ENCODE results near the gene SKAP1.
A peak's percentile ranks its signal among the peaks of the same experiment; 100 is the strongest.

SKAP1 gene

GRCh38 chr17:48441862-48442261 lies 11.8 kb upstream of the SKAP1 start:
- Histone ChIP-seq H3K4me3 (no peak overlapping the region), H3K9me3 (ENCODE audit: low read depth, low read length) (no peaks in the 10 kb centered on the region), H3K36me3 (ENCODE audit: insufficient read depth, low read length) (no peaks in the 10 kb centered on the region), H3K9ac (ENCODE audit: insufficient read length) (no peak overlapping the region), H3K27ac (no peak overlapping the region)
- DNase-seq (ENCODE audit: low read depth, low spot score): no peak
- no peak for TF ChIP-seq EZH2 (IDR thresholded peaks at IDR 0.05)

GRCh38 chr17:48441231-48441711 lies 11.3 kb upstream of the SKAP1 start:
- no peaks in the 10 kb centered on the region for H3K9me3 ChIP-seq (ENCODE audit: low read depth, low read length)
- H3K4me3 ChIP-seq: peak overlapping the region; percentile 0; the same call in 1 of the 2 replicates
- TF ChIP-seq POLR2AphosphoS5 (IDR thresholded peaks at IDR 0.05; ENCODE audit: borderline replicate concordance, low read depth, low read length) (no peak), FOXP2 (optimal IDR thresholded peaks at IDR 0.05; ENCODE audit: control extremely low read depth, extremely low read length, insufficient read depth) (no peak), EZH2 (IDR thresholded peaks at IDR 0.05) (no peak)
- H3K27ac ChIP-seq: no peak overlapping the region
- peak; percentile 61 for DNase-seq (ENCODE audit: low read depth, low spot score)
- H3K36me3 ChIP-seq (ENCODE audit: insufficient read depth, low read length): no peaks in the 10 kb centered on the region
- no peak overlapping the region for H3K9ac ChIP-seq (ENCODE audit: insufficient read length)

- no peak overlapping the region for H3K27ac ChIP-seq
- H3K9me3 ChIP-seq (ENCODE audit: low read depth, low read length): no peaks in the 10 kb centered on the region
- peak overlapping the region; percentile 0; the same call in 1 of the 2 replicates for H3K4me3 ChIP-seq
- DNase-seq (ENCODE audit: low read depth, low spot score): no peak
- no peak overlapping the region for H3K9ac ChIP-seq (ENCODE audit: insufficient read length)
- TF ChIP-seq EZH2 (IDR thresholded peaks at IDR 0.05) (no peak), POLR2AphosphoS5 (IDR thresholded peaks at IDR 0.05; ENCODE audit: borderline replicate concordance, low read depth, low read length) (no peak), FOXP2 (optimal IDR thresholded peaks at IDR 0.05; ENCODE audit: control extremely low read depth, extremely low read length, insufficient read depth) (no peak)
- no peaks in the 10 kb centered on the region for H3K36me3 ChIP-seq (ENCODE audit: insufficient read depth, low read length)
These were observed 10.7 kb upstream of the SKAP1 start for GRCh38 chr17:48440669-48441068.

- no peak for DNase-seq (ENCODE audit: low read depth, low spot score)
- Histone ChIP-seq H3K36me3 (ENCODE audit: insufficient read depth, low read length) (no peaks in the 10 kb centered on the region), H3K9me3 (ENCODE audit: low read depth, low read length) (no peaks in the 10 kb centered on the region), H3K4me3 (no peak overlapping the region), H3K9ac (ENCODE audit: insufficient read length) (no peak overlapping the region), H3K27ac (no peak overlapping the region)
- no peak for TF ChIP-seq POLR2AphosphoS5 (IDR thresholded peaks at IDR 0.05; ENCODE audit: borderline replicate concordance, low read depth, low read length)
These were observed 10.0 kb upstream of the SKAP1 start for GRCh38 chr17:48439875-48440505.

GRCh38 chr17:48439110-48439850 lies 9.3 kb upstream of the SKAP1 start:
- no peak for DNase-seq (ENCODE audit: low read depth, low spot score)
- H3K9ac ChIP-seq (ENCODE audit: insufficient read length): no peak overlapping the region
- H3K9me3 ChIP-seq (ENCODE audit: low read depth, low read length): no peaks in the 10 kb centered on the region
- no peak for TF ChIP-seq POLR2AphosphoS5 (IDR thresholded peaks at IDR 0.05; ENCODE audit: borderline replicate concordance, low read depth, low read length)
- no peak for TF ChIP-seq EZH2 (IDR thresholded peaks at IDR 0.05)
- no peak for TF ChIP-seq FOXP2 (optimal IDR thresholded peaks at IDR 0.05; ENCODE audit: control extremely low read depth, extremely low read length, insufficient read depth)
- no peak overlapping the region for H3K27ac ChIP-seq
- H3K4me3 ChIP-seq: no peak overlapping the region
- no peaks in the 10 kb centered on the region for H3K36me3 ChIP-seq (ENCODE audit: insufficient read depth, low read length)

DNA sequence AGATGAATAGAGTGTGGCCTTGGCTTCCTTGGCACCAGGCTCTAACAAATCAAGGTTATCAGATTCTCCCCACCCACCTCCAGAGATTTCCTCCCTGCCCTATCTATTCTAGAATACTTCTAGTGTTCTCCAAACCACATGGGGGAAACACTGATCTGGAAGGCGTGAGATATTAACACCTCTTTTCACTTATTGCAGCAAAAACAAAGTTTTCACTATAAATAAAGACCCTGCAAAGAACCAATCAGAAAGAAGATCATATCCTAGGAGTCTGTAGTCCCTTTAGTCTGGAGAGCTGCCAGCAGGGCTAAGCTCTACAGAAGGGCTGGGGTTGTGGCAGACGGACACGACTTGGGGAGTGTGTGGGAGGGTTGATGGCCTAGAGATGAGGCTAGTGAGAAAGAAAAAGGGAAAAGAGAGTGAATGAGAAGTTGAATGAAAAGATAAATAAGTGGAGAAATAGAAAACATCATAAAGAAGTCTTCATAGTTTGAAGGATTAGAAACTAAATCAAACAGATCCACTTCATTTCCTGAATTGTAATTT lies 8.6 kb upstream of the SKAP1 start:
- TF ChIP-seq POLR2AphosphoS5 (IDR thresholded peaks at IDR 0.05; ENCODE audit: borderline replicate concordance, low read depth, low read length) (no peak), FOXP2 (optimal IDR thresholded peaks at IDR 0.05; ENCODE audit: control extremely low read depth, extremely low read length, insufficient read depth) (no peak), EZH2 (IDR thresholded peaks at IDR 0.05) (no peak)
- H3K4me3 ChIP-seq: no peak overlapping the region
- H3K36me3 ChIP-seq (ENCODE audit: insufficient read depth, low read length): no peaks in the 10 kb centered on the region
- H3K27ac ChIP-seq: no peak overlapping the region
- H3K9me3 ChIP-seq (ENCODE audit: low read depth, low read length): no peaks in the 10 kb centered on the region
- H3K9ac ChIP-seq (ENCODE audit: insufficient read length): no peak overlapping the region
- DNase-seq (ENCODE audit: low read depth, low spot score): no peak

- no peak for DNase-seq (ENCODE audit: low read depth, low spot score)
- Histone ChIP-seq H3K9ac (ENCODE audit: insufficient read length) (no peak overlapping the region), H3K36me3 (ENCODE audit: insufficient read depth, low read length) (no peaks in the 10 kb centered on the region), H3K27ac (no peak overlapping the region), H3K9me3 (ENCODE audit: low read depth, low read length) (no peaks in the 10 kb centered on the region), H3K4me3 (no peak overlapping the region)
- TF ChIP-seq FOXP2 (optimal IDR thresholded peaks at IDR 0.05; ENCODE audit: control extremely low read depth, extremely low read length, insufficient read depth): no peak
- TF ChIP-seq EZH2 (IDR thresholded peaks at IDR 0.05): no peak
- TF ChIP-seq POLR2AphosphoS5 (IDR thresholded peaks at IDR 0.05; ENCODE audit: borderline replicate concordance, low read depth, low read length): no peak
These were observed 3.9 kb upstream of the SKAP1 start for GRCh38 chr17:48433896-48434295.

DNA sequence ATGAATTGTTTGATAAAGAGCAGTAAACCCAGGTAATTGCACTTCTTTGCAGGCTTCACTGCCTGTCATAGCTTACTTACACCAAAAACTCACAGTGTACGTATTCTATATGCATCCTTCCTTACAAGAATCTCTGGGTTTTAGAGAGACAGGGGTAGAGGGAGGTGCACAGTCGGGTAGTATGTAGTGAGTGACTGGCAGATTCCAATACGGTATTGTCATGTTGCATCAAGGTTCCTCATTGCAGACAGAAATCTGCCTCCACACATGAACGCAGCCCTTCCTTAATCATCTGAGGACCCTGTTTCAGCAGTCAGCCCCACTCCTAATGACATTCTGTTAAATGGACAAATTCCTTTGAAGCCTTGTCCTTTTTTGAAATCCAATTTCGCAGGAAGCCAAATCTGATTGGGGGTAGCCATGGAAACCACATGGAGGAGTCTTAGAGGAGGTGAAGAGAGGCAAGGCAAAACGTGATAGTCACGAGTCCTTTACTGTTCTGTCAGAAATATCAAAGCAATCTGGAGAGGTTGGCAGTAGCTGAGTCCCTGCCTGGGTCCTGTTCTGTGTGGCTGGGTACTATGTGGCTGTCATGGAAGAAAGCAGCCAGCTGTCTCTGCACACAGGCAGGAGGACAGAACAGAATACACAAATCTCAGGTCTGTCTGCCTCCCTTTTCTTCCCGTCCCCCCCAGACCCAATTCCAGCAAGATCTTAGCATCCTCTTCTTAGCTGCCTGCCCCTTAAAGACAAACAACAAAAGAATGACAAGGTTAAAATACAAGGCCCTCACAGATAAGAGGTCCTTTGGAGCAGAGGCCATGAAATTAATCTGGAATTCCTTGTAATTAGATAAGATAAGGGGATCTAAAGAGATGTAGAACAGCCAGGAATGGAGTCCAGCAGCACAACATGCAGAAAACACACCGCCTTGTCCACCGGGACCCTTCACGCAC lies 3.1 kb upstream of the SKAP1 start:
- Histone ChIP-seq H3K27ac (no peak overlapping the region), H3K36me3 (ENCODE audit: insufficient read depth, low read length) (no peaks in the 10 kb centered on the region), H3K9me3 (ENCODE audit: low read depth, low read length) (no peaks in the 10 kb centered on the region), H3K9ac (ENCODE audit: insufficient read length) (no peak overlapping the region), H3K4me3 (no peak overlapping the region)
- no peak for DNase-seq (ENCODE audit: low read depth, low spot score)
- TF ChIP-seq EZH2 (IDR thresholded peaks at IDR 0.05) (no peak), FOXP2 (optimal IDR thresholded peaks at IDR 0.05; ENCODE audit: control extremely low read depth, extremely low read length, insufficient read depth) (no peak), POLR2AphosphoS5 (IDR thresholded peaks at IDR 0.05; ENCODE audit: borderline replicate concordance, low read depth, low read length) (no peak)

All from SK-N-MC (cell line).